Choroid plexus epithelial cell (primary cell): ENCODE data around the gene ZWILCH.
"Not testable (repeated sequence)": the region's sequence is repeated elsewhere in the genome, so short reads cannot be mapped to it uniquely, and the experiment has no call there.

Experiments used
- DNase-seq: peaks from one replicate; pipeline ENCODE4 v3.0.0-alpha.2; 2010; ENCODE audit warnings: low read depth
- H3K4me3 ChIP-seq: 2 replicates; pipeline ENCODE4 v1.5.1; 2011; ENCODE audit warnings: low read depth, mild to moderate bottlenecking, control low read depth, low read length, moderate library complexity
- CTCF ChIP-seq: conservative IDR thresholded peaks from 2 replicates; pipeline ENCODE4 v1.5.1; 2011; ENCODE audit warnings: low read depth, mild to moderate bottlenecking, control low read depth, inconsistent platforms, low read length, moderate library complexity

ZWILCH gene

DNA sequence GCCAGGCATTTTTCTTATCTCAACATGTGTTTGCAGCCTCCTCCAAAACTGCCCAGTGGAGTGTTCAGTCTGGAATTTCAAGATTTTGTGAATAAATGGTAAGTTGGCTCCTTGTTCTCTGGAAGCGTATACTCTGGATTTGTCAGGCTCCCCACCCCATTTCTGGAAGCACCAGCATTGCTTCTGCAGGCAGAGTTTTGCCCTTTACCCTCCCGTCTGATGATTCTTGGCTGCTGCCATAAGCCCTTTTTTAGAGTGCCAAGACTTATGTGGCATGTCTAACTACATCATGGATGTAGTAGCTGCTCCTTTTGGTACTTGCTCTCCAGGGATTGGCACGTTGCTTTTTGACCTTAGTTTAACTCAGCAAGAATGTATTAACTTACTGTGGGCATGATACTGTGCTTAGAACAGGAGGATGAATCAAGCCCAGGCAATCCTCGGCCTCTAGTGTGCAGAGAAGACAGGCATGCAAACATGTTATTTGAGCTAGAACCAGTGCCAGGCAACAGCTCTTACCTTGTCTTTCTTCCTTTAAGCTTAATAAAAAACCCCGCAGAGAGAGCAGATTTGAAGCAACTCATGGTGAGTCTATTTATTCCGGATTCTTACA lies 15.8 kb upstream of the ZWILCH start:
- TF ChIP-seq CTCF, result no peak
- no peak overlapping the region for H3K4me3 ChIP-seq
- no peak for DNase-seq

GRCh38 chr15:66491846-66492245 lies 13.3 kb upstream of the ZWILCH start:
- DNase-seq, result no peak
- no peak overlapping the region for H3K4me3 ChIP-seq
- TF ChIP-seq CTCF, result no peak

- no peak overlapping the region for H3K4me3 ChIP-seq
- no peak for TF ChIP-seq CTCF
- no peak for DNase-seq
These were observed 10.9 kb upstream of the ZWILCH start for GRCh38 chr15:66494262-66494661.

GRCh38 chr15:66496951-66497501 lies 8.1 kb upstream of the ZWILCH start:
- no peak for DNase-seq

GRCh38 chr15:66497502-66498455 lies 7.3 kb upstream of the ZWILCH start, which contains the start of gene SNAPC5:
SNAPC5 (minus strand) TSS chr15:66497762; CDS start chr15:66497731, 31 bp downstream.
- DNase-seq, result peak; percentile 97
- peak within 1 kb of the TSS; percentile 75 for H3K4me3 ChIP-seq
- peak; percentile 92 for TF ChIP-seq CTCF

More at GRCh38 chr15:66496951-66497501, 8.1 kb upstream of the ZWILCH start:
- TF ChIP-seq CTCF, result no peak
- H3K4me3 ChIP-seq, result peak overlapping the region; percentile 75

DNA sequence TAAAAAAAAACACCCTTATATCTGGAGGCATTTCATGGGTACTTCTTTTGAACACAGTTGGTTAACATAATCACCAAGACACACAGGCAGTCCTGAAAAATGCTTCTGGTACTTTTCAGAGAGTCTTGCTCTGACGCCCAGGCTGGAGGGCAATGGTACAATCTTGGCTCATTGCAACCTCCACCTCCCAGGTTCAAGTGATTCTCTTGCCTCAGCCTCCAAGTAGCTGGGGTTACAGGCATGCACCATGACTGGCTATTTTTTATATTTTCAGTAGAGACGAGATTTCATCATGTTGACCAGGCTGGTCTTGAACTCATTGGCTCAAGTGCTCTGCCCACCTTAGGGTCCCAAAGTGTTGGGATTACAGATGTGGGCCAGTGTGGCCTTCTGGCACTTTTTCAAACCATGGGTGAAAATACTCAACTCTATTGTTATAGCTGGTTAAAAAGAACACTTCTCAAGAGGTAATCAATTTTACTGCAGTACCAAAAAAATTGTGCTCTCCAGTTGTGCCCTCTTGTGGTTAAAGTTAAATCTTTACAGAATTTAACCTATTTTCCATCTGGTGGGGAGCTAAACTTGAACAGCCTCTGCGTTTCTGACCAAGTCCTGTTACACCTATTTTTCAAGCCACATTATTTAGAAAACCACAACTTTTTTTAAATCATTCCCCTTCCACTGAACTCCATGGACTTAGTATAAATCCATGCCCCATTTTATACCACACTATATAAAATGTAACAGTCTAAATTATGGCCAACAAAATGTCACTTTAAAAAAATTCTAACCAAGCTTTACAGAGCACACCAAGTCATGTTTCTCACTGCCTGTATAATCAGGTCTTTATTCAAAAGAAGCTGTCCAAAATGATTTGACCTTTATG lies 6.4 kb upstream of the ZWILCH start:
- peak; percentile 68 for DNase-seq
- TF ChIP-seq CTCF, result peak; percentile 53
- no peak overlapping the region for H3K4me3 ChIP-seq

GRCh38 chr15:66500346-66500745 lies 4.8 kb upstream of the ZWILCH start:
- not testable (repeated sequence) for DNase-seq, H3K4me3 ChIP-seq
